Measurements from ENCODE around the gene SERPINA6. TPM values are rescaled to one million over a fixed set of nuclear protein-coding genes. Genes with fewer than 3 reads are reported as not detected.
"Not testable (repeated sequence)": the region's sequence is repeated elsewhere in the genome, so short reads cannot be mapped to it uniquely, and the experiment has no call there.

Gene SERPINA6
- total RNA-seq, 2 donors from 2014 or later: not detected

DNA sequence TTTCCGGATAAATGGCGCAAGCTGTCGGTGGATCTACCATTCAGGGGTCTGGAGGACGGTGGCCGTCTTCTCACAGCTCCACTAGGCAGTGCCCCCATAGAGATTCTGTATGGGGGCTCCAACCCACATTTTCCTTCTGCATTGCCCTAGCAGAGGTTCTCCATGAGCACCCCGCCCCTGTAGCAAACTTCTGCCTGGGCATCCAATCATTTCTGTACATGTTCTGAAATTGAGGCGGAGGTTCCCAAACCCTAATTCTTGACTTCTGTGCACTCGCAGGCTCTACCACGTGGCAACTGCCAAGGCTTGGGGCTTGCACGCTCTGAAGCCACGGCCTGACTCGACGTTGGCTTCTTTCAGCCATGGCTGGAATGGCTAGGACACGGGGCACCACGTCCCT, 25.0 kb downstream of the SERPINA6 start:
- no peaks in the 10 kb centered on the region for H3K9me3 ChIP-seq (ENCODE audit: control insufficient read depth, low read length)
- no peak overlapping the region for H3K4me3 Mint-ChIP-seq
- no peak overlapping the region for H3K27ac Mint-ChIP-seq
- no peaks in the 10 kb centered on the region for H3K36me3 ChIP-seq (ENCODE audit: control insufficient read depth, insufficient read depth, low read length)
- H3K27me3 ChIP-seq (ENCODE audit: control insufficient read depth, insufficient read depth, low read length, poor library complexity, severe bottlenecking): no peaks in the 10 kb centered on the region
- H3K9me3 Mint-ChIP-seq: peaks cover 4% of the 10 kb centered on the region
- no peak overlapping the region for H3K27ac ChIP-seq (ENCODE audit: low read depth, low read length)
- WGBS, 2 experiments (ENCODE audit: insufficient coverage in 1 of 2, insufficient read length in 1 of 2): 91 to 95% methylated on average over 15 of the region's 15 CpGs
- peaks cover 3% of the 10 kb centered on the region for H3K27me3 Mint-ChIP-seq (ENCODE audit: insufficient read depth)
- H3K9ac ChIP-seq (ENCODE audit: extremely low read depth, low read length, poor library complexity, severe bottlenecking): no peak overlapping the region
- H3K36me3 Mint-ChIP-seq (ENCODE audit: low read depth): no peaks in the 10 kb centered on the region
- peaks cover 5% of the 10 kb centered on the region for H3K4me1 Mint-ChIP-seq
- TF ChIP-seq, protein P1, sequence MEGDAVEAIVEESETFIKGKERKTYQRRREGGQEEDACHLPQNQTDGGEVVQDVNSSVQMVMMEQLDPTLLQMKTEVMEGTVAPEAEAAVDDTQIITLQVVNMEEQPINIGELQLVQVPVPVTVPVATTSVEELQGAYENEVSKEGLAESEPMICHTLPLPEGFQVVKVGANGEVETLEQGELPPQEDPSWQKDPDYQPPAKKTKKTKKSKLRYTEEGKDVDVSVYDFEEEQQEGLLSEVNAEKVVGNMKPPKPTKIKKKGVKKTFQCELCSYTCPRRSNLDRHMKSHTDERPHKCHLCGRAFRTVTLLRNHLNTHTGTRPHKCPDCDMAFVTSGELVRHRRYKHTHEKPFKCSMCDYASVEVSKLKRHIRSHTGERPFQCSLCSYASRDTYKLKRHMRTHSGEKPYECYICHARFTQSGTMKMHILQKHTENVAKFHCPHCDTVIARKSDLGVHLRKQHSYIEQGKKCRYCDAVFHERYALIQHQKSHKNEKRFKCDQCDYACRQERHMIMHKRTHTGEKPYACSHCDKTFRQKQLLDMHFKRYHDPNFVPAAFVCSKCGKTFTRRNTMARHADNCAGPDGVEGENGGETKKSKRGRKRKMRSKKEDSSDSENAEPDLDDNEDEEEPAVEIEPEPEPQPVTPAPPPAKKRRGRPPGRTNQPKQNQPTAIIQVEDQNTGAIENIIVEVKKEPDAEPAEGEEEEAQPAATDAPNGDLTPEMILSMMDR (conservative IDR thresholded peaks at IDR 0.05): no peak
- DNase-seq: no peak
- H3K4me3 ChIP-seq (ENCODE audit: low read length): no peak overlapping the region
- no peaks in the 10 kb centered on the region for H3K4me1 ChIP-seq (ENCODE audit: control insufficient read depth, insufficient read depth, low read length)

DNA sequence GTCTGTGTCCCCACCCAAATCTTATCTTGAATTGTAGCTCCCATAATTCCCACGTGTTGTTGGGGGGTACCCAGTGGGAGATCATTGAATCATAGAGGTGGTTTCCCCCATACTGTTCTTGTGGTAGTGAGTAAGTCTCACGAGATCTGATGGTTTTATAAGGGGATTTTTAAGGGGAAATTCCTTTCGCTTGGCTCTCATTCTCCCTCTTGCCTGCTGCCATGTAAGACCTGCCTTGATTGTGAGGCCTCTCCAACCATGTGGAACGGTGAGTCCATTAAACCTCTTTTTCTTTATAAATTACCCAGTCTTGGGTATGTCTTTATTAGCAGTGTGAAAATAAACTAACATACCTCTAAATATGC, 27.0 kb downstream of the SERPINA6 start:
- H3K4me3 ChIP-seq (ENCODE audit: low read length); H3K36me3 ChIP-seq (ENCODE audit: control insufficient read depth, insufficient read depth, low read length); H3K4me1 ChIP-seq (ENCODE audit: control insufficient read depth, insufficient read depth, low read length); H3K4me3 Mint-ChIP-seq; H3K27me3 ChIP-seq (ENCODE audit: control insufficient read depth, insufficient read depth, low read length, poor library complexity, severe bottlenecking); H3K9me3 Mint-ChIP-seq; H3K27ac Mint-ChIP-seq; DNase-seq; H3K27ac ChIP-seq (ENCODE audit: low read depth, low read length); H3K9me3 ChIP-seq (ENCODE audit: control insufficient read depth, low read length); H3K27me3 Mint-ChIP-seq (ENCODE audit: insufficient read depth); H3K36me3 Mint-ChIP-seq (ENCODE audit: low read depth); H3K9ac ChIP-seq (ENCODE audit: extremely low read depth, low read length, poor library complexity, severe bottlenecking): not testable (repeated sequence)
- H3K4me1 Mint-ChIP-seq: peaks cover 11% of the 10 kb centered on the region
- 89% methylated on average over 4 of the region's 4 CpGs; no CpG with 5 or more reads in 1 of the 2 experiments for WGBS, 2 experiments (ENCODE audit: insufficient coverage in 1 of 2, insufficient read length in 1 of 2)

DNA sequence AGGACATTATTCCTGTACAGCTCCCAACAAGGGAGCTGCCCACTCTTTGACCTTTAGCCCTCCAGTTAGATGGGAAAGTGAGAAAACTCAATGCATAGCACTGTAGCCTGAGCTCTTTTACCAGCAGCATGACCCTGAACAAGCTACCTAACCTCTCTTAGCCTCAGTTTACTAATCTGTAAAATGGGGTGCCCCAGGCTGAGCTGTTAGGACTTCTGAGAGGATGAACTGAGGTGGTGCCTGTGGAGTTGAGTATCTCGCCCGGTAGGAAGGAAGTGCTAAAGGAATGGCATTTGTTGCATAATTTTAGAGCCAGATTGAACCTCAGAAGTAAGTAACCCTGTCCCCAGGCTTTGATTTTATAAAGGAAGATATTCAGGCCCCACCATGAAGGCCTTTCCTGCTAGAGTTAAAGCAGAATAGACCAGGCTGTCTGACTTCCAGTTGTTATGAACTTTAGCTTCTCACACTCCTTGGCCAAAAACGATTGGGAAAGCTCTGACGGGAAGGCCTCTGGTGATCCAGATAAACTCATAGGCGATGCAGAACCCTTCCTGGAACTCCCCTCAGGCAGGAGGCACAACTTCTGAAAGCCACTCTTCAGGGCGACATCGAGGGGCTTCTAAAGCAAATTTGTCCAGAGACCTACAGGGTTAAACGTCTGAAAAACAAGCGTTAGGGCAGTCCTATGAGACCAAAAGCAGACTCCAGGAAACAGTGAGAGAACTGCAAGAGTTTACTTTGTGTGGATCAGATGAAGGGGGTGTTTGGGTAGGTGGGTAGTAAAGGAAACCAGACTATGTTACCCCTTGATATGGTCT, 27.6 kb downstream of the SERPINA6 start:
- H3K9me3 Mint-ChIP-seq: no peaks in the 10 kb centered on the region
- no peak for DNase-seq
- no peaks in the 10 kb centered on the region for H3K9me3 ChIP-seq (ENCODE audit: control insufficient read depth, low read length)
- TF ChIP-seq, protein P1 (conservative IDR thresholded peaks at IDR 0.05): no peak
- H3K36me3 Mint-ChIP-seq (ENCODE audit: low read depth): no peaks in the 10 kb centered on the region
- H3K36me3 ChIP-seq (ENCODE audit: control insufficient read depth, insufficient read depth, low read length): no peaks in the 10 kb centered on the region
- H3K4me1 Mint-ChIP-seq: peaks cover 11% of the 10 kb centered on the region
- no peaks in the 10 kb centered on the region for H3K4me1 ChIP-seq (ENCODE audit: control insufficient read depth, insufficient read depth, low read length)
- 86 to 93% methylated on average over 9 of the region's 9 CpGs for WGBS, 2 experiments (ENCODE audit: insufficient coverage in 1 of 2, insufficient read length in 1 of 2)
- H3K27me3 ChIP-seq (ENCODE audit: control insufficient read depth, insufficient read depth, low read length, poor library complexity, severe bottlenecking): no peaks in the 10 kb centered on the region
- no peak overlapping the region for H3K4me3 Mint-ChIP-seq
- H3K27me3 Mint-ChIP-seq (ENCODE audit: insufficient read depth): peaks cover 3% of the 10 kb centered on the region
- H3K9ac ChIP-seq (ENCODE audit: extremely low read depth, low read length, poor library complexity, severe bottlenecking): no peak overlapping the region
- H3K4me3 ChIP-seq (ENCODE audit: low read length): no peak overlapping the region
- no peak overlapping the region for H3K27ac Mint-ChIP-seq
- H3K27ac ChIP-seq (ENCODE audit: low read depth, low read length): no peak overlapping the region
